GM19043 (cell line): ENCODE results near the gene PTTG1.

Experiments
- ATAC-seq: cut with Tn5 transposase; IDR thresholded peaks from one replicate; pipeline ENCODE4 v1.9.1; 2021; ENCODE audit warnings: low read depth; ENCODE audit not compliant: unreplicated experiment

PTTG1 gene

GRCh38 chr5:160450164-160450932, 28.7 kb downstream of the PTTG1 start:
- ATAC-seq: peak; percentile 54

GRCh38 chr5:160451281-160451680, 29.6 kb downstream of the PTTG1 start:
- ATAC-seq: no peak

- no peak for ATAC-seq
Observed at GRCh38 chr5:160452036-160452435, 30.4 kb downstream of the PTTG1 start.

GRCh38 chr5:160452795-160453194, 31.1 kb downstream of the PTTG1 start:
- no peak for ATAC-seq

- no peak for ATAC-seq
Observed at GRCh38 chr5:160453751-160454150, 32.1 kb downstream of the PTTG1 start.

GRCh38 chr5:160455600-160455999, 33.9 kb downstream of the PTTG1 start:
- no peak for ATAC-seq

- no peak for ATAC-seq
Observed at GRCh38 chr5:160456480-160457177, 35.0 kb downstream of the PTTG1 start.

- ATAC-seq: no peak
Observed at GRCh38 chr5:160457252-160457651, 35.6 kb downstream of the PTTG1 start.

GRCh38 chr5:160458806-160459800, 37.4 kb downstream of the PTTG1 start:
- ATAC-seq: peak; percentile 58

GRCh38 chr5:160460377-160461049, 38.9 kb downstream of the PTTG1 start:
- ATAC-seq: no peak

GRCh38 chr5:160461378-160461777, 39.7 kb downstream of the PTTG1 start:
- no peak for ATAC-seq

GRCh38 chr5:160462167-160462566, 40.5 kb downstream of the PTTG1 start:
- ATAC-seq: no peak

GRCh38 chr5:160463227-160463626, 41.6 kb downstream of the PTTG1 start:
- no peak for ATAC-seq

- no peak for ATAC-seq
Observed at GRCh38 chr5:160463740-160464465, 42.2 kb downstream of the PTTG1 start.

GRCh38 chr5:160464466-160464797, 42.8 kb downstream of the PTTG1 start:
- no peak for ATAC-seq

- no peak for ATAC-seq
Observed at GRCh38 chr5:160466116-160466515, 44.5 kb downstream of the PTTG1 start.

- no peak for ATAC-seq
Observed at GRCh38 chr5:160466889-160467554, 45.4 kb downstream of the PTTG1 start.

- ATAC-seq: peak; percentile 86
Observed at GRCh38 chr5:160467555-160468362, 46.1 kb downstream of the PTTG1 start.
